SU-DHL-6 (cell line): ENCODE data around the gene GLI3.

Source experiments
- EZH2phosphoT487 ChIP-seq: fragments of 200-600 bp; sonication (generic), shearing (Covaris generic); conservative IDR thresholded peaks from 2 replicates; pipeline ENCODE4 v1.6.1; 2018; ENCODE audit warnings: mild to moderate bottlenecking, antibody characterized with exemption, low read length, moderate library complexity, mixed read lengths
- TF ChIP-seq, protein P1 (sequence below): fragments of 200-600 bp; sonication (generic); IDR thresholded peaks from one replicate; pipeline ENCODE4 v1.5.1; 2017; ENCODE audit warnings: antibody characterized with exemption, mild to moderate bottlenecking, low read length, moderate library complexity; ENCODE audit not compliant: insufficient read depth, poor library complexity, severe bottlenecking

DNA sequence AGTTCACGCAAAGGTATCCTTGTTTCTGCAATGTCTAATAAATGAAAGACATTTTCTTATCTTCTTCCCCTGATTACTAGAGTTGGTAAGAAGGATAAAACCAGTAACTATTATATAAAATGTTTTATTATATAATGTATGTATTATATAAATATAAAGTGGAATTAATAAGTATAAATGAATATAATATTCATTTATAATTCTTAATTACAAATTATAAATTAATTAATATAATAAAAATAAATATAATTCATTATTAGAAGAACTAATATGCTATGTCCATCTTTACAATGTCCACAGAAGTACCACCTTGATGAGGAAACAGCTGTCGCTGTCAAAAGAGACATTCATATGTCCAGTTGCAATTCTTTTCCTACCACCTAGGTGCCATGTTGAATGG, 177.7 kb downstream of the GLI3 start:
- TF ChIP-seq, protein P1, sequence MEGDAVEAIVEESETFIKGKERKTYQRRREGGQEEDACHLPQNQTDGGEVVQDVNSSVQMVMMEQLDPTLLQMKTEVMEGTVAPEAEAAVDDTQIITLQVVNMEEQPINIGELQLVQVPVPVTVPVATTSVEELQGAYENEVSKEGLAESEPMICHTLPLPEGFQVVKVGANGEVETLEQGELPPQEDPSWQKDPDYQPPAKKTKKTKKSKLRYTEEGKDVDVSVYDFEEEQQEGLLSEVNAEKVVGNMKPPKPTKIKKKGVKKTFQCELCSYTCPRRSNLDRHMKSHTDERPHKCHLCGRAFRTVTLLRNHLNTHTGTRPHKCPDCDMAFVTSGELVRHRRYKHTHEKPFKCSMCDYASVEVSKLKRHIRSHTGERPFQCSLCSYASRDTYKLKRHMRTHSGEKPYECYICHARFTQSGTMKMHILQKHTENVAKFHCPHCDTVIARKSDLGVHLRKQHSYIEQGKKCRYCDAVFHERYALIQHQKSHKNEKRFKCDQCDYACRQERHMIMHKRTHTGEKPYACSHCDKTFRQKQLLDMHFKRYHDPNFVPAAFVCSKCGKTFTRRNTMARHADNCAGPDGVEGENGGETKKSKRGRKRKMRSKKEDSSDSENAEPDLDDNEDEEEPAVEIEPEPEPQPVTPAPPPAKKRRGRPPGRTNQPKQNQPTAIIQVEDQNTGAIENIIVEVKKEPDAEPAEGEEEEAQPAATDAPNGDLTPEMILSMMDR: no peak
- TF ChIP-seq EZH2phosphoT487: no peak
